Kidney epithelial cell (primary cell): Measurements from ENCODE around the gene CCND1. TPM values are rescaled to one million over a fixed set of nuclear protein-coding genes. Genes with fewer than 3 reads are reported as not detected.

Experiments used
- DNase-seq: peaks from one replicate; pipeline ENCODE4 v3.0.0-alpha.2; 2010; ENCODE audit warnings: low read depth
- H3K27me3 ChIP-seq: 2 replicates; pipeline ENCODE4 v1.6.0; 2011; ENCODE audit warnings: low read length; ENCODE audit not compliant: control insufficient read depth, insufficient read depth
- H3K36me3 ChIP-seq: 2 replicates; pipeline ENCODE4 v1.5.1; 2011; ENCODE audit warnings: low read length; ENCODE audit not compliant: control insufficient read depth, insufficient read depth
- H3K4me3 ChIP-seq: 2 replicates; pipeline ENCODE4 v1.5.1; 2011; ENCODE audit warnings: low read depth, mild to moderate bottlenecking, control low read depth, low read length
- CTCF ChIP-seq: IDR thresholded peaks from 2 replicates; pipeline ENCODE4 v1.5.1; 2011; ENCODE audit warnings: mild to moderate bottlenecking, moderate library complexity, low read length, control low read depth, inconsistent platforms; ENCODE audit not compliant: insufficient read depth, poor library complexity, severe bottlenecking
- total RNA-seq: library from RNA; depleted of rRNA; stranded (reverse); fragments of >200 nt; gene quantifications from 2 replicates; pipeline ENCODE4 v1.2.3, GENCODE V29; 2015

The CCND1 gene
- total RNA-seq, 1 donor from 2014 or later: 378 TPM

- no peak for TF ChIP-seq CTCF
- Histone ChIP-seq H3K27me3 (no peaks in the 10 kb centered on the region), H3K36me3 (peaks cover 5% of the 10 kb centered on the region), H3K4me3 (no peak overlapping the region)
- DNase-seq: no peak
Observed at GRCh38 chr11:69648679-69649575, 8.0 kb downstream of the CCND1 start.

- H3K4me3 ChIP-seq: no peak overlapping the region
- no peak for DNase-seq
- TF ChIP-seq CTCF: no peak
- H3K36me3 ChIP-seq: peaks cover 3% of the 10 kb centered on the region
- no peaks in the 10 kb centered on the region for H3K27me3 ChIP-seq
Observed at GRCh38 chr11:69649576-69649900, 8.6 kb downstream of the CCND1 start.

- peaks cover 1% of the 10 kb centered on the region for H3K36me3 ChIP-seq
- H3K4me3 ChIP-seq: no peak overlapping the region
- no peak for DNase-seq
- TF ChIP-seq CTCF: no peak
- H3K27me3 ChIP-seq: no peaks in the 10 kb centered on the region
Observed at GRCh38 chr11:69650081-69650831, 9.3 kb downstream of the CCND1 start.

GRCh38 chr11:69650832-69651344, 9.9 kb downstream of the CCND1 start:
- no peaks in the 10 kb centered on the region for H3K27me3 ChIP-seq
- no peak overlapping the region for H3K4me3 ChIP-seq
- H3K36me3 ChIP-seq: peaks cover 1% of the 10 kb centered on the region
- no peak for DNase-seq
- TF ChIP-seq CTCF: no peak

- Histone ChIP-seq H3K36me3 (peaks cover 1% of the 10 kb centered on the region), H3K4me3 (no peak overlapping the region), H3K27me3 (no peaks in the 10 kb centered on the region)
- no peak for TF ChIP-seq CTCF
- DNase-seq: no peak
Observed at GRCh38 chr11:69651834-69652620, 11.1 kb downstream of the CCND1 start.
